Measurements from ENCODE around the gene PANK4.

PANK4 gene

GRCh38 chr1:2516946-2517345, 9.4 kb downstream of the PANK4 start:
- ATAC-seq: no peak
- no peak for TF ChIP-seq ISL1 (CRISPR knock-in tag; IDR thresholded peaks at IDR 0.05)

- TF ChIP-seq TOX (CRISPR knock-in tag; IDR thresholded peaks at IDR 0.05; ENCODE audit: borderline replicate concordance) (no peak), PATZ1 (CRISPR knock-in tag; IDR thresholded peaks at IDR 0.05; ENCODE audit: borderline replicate concordance) (no peak), ZNF565 (CRISPR knock-in tag; conservative IDR thresholded peaks at IDR 0.05; ENCODE audit: low read depth) (no peak), OSR1 (CRISPR knock-in tag; IDR thresholded peaks at IDR 0.05) (no peak), ISL1 (CRISPR knock-in tag; IDR thresholded peaks at IDR 0.05) (no peak), ZNF8 (CRISPR knock-in tag; IDR thresholded peaks at IDR 0.05) (no peak)
- ATAC-seq: no peak
These were observed 10.3 kb downstream of the PANK4 start for GRCh38 chr1:2516124-2516523.

GRCh38 chr1:2515763-2516080, 10.7 kb downstream of the PANK4 start:
- ATAC-seq: no peak
- TF ChIP-seq PPARA (CRISPR knock-in tag; IDR thresholded peaks at IDR 0.05; ENCODE audit: borderline replicate concordance) (no peak), ESRRG (CRISPR knock-in tag; IDR thresholded peaks at IDR 0.05) (no peak), RARB (CRISPR knock-in tag; IDR thresholded peaks at IDR 0.05) (no peak), TSHZ2 (CRISPR knock-in tag; IDR thresholded peaks at IDR 0.05) (no peak), CSRNP3 (CRISPR knock-in tag; IDR thresholded peaks at IDR 0.05) (no peak), CREB5 (CRISPR knock-in tag; IDR thresholded peaks at IDR 0.05; ENCODE audit: low read depth) (no peak), SNAI2 (CRISPR knock-in tag; IDR thresholded peaks at IDR 0.05) (no peak)

GRCh38 chr1:2514863-2515762, 11.3 kb downstream of the PANK4 start:
- TF ChIP-seq ARNTL (CRISPR knock-in tag; IDR thresholded peaks at IDR 0.05; ENCODE audit: borderline replicate concordance, low read depth): no peak
- ATAC-seq: no peak

- TF ChIP-seq ISL1 (CRISPR knock-in tag; IDR thresholded peaks at IDR 0.05) (no peak), TOX (CRISPR knock-in tag; IDR thresholded peaks at IDR 0.05; ENCODE audit: borderline replicate concordance) (no peak), ESRRG (CRISPR knock-in tag; IDR thresholded peaks at IDR 0.05) (no peak), POU6F1 (CRISPR knock-in tag; IDR thresholded peaks at IDR 0.05; ENCODE audit: borderline replicate concordance, low read depth) (no peak), PPARA (CRISPR knock-in tag; IDR thresholded peaks at IDR 0.05; ENCODE audit: borderline replicate concordance) (no peak), ZNF8 (CRISPR knock-in tag; IDR thresholded peaks at IDR 0.05) (no peak), CSDC2 (CRISPR knock-in tag; IDR thresholded peaks at IDR 0.05) (no peak), BACH2 (CRISPR knock-in tag; IDR thresholded peaks at IDR 0.05; ENCODE audit: borderline replicate concordance) (no peak), RARB (CRISPR knock-in tag; IDR thresholded peaks at IDR 0.05) (no peak), SNAI2 (CRISPR knock-in tag; IDR thresholded peaks at IDR 0.05) (no peak), TCF4 (CRISPR knock-in tag; IDR thresholded peaks at IDR 0.05; ENCODE audit: borderline replicate concordance) (no peak), GLIS3 (CRISPR knock-in tag; IDR thresholded peaks at IDR 0.05) (no peak), OSR1 (CRISPR knock-in tag; IDR thresholded peaks at IDR 0.05) (no peak), ZC3H10 (CRISPR knock-in tag; IDR thresholded peaks at IDR 0.05) (no peak)
- ATAC-seq: no peak
These were observed 12.3 kb downstream of the PANK4 start for GRCh38 chr1:2513939-2514652.

Data from SK-N-SH treated with all-trans-retinoic acid at 6 μM for 48 hours (cell line).